NCI-H2081 treated with DMSO at 0.1 percent for 48 hours (cell line): ENCODE results near the gene PITPNB.

Experiments used
- DNase-seq: peaks from one replicate; lab custom pipeline; 2025; lab: John Stamatoyannopoulos, UW

PITPNB gene

DNA sequence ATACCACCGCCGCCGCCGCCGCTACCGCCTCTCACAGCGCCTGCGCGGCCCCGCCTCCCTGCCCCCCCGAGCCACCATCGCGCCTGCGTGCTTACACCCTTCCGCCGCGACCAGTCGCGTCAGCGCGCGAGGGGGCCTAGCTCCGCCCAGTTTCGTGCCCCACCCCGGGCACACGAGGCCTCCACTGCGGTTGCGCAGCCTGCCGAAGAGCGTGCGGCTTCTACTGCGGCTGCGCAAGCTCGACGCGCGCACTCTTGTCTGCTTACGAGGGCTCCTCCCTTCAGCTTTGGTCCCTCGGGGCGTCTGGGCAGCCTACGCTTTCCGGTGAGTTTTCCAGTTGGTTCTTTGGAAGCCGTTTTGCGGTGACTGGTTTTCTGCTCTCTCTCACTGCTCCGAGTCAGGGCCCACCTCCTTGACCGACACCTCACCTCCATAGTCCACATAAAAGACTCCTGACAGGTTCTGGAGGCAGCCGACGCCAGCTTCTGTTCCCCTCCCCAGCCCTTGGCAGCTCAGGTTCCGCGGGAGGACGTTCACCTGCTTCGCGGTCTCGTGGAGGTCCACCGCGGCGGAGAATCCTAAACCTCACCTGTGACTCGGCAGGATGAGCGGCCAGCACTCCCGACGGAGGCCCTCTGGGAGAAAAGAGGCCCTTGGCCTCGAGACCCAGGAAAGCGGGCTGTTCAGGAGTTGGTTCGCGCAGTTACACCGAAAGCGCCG lies at the start of gene PITPNB:
Gene PITPNB (minus strand): TSS at position 35 of the 720 bp plus-strand sequence. CDS start 65 bp downstream, outside the sequence.
- peak; percentile 87 for DNase-seq

DNA sequence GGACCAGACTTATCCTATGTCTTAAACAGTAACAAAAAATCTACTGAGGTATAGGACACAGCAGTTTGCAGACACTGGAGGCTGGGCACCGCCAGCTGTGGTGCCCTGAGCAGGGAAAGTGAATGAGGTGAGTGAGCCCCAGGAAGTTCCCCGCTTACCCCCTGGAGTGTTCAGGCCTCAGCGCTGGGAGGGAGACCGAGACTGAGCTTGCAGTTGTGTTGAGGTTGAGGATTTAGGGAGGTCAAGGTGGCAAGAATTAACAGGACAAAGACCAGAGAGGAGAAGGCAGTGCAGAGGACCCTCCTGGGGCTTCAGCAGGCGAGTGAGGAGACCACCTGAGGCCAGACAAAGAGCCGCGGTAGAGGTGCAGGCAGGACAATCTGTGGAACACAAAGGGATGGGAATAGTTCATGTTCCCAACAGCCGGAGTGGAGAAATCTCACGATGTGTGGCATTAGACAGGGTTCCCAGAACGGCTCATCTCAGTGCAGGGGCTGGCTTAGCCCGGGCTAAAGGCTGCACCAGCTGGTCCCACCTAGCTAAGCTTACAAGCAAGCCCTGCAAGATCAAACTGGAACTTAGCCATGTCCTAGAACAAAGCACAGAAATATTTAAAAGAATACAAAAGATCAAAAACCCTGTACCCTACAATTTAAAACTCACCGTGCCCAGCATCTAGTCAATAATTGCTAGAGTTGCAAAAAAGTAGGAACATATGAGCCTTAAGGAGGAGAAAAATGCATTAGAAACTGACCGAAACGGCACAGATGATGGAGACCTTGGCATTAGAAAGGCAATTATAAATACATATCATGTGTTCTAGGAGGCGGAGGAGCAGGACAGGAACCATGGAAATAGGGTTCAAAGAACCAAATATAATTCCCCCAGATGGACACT lies 47.4 kb upstream of the PITPNB start:
- DNase-seq = no peak

DNA sequence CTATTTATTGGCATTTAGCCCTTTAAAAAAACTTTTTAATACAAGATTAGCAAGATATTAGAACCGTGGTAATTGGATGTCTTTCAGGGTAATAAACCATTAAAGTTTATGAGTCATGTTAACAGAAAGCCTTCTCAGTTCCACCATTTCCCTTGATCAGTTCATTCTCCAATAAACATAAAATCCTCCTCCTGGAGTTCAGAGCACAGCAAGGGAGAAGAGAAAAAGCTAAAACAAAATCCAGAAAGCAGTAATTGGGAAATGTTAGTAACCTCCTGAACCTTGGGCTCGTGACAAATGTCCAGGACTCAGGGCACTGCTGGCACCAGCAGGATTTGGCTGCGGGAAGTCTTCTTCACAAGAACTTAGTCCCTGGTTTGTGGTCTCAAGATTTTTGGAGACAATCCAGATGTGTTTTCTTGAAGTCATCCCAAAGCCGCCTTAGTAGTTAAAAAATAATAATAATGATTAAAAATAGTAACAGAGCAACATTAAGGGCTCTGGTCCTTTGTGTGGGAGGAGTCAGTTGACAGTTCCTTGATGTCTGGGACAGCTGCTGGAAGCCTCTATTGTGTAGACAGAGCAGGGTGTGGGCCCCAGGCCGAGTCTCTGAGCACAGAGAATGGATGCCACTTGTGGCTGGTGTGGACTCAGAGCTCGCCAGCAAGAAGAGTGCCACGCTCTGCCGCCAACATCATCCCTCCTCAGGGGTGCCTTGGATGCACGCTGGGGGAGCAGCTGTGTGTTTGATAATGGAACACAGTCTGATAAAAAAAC lies 43.4 kb upstream of the PITPNB start:
- DNase-seq = no peak

DNA sequence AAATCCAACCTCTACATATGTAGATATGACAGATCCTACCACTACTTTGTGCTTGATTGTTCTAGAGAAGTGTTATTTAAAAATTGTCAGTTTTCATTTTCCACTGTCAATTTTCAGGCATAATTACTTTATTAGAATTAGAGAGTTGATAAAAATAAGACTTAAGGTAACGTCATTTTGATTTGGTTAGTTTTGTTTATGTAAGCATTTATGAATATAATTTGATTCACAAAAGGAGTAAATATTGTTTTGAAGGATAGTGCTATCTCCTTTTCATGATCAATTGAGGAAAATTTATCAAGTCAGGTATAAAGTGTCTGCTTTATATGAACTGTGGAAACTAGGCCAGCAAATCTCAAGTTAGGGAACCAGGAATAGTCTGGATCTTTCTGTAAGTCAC lies 42.6 kb upstream of the PITPNB start:
- DNase-seq = no peak

DNA sequence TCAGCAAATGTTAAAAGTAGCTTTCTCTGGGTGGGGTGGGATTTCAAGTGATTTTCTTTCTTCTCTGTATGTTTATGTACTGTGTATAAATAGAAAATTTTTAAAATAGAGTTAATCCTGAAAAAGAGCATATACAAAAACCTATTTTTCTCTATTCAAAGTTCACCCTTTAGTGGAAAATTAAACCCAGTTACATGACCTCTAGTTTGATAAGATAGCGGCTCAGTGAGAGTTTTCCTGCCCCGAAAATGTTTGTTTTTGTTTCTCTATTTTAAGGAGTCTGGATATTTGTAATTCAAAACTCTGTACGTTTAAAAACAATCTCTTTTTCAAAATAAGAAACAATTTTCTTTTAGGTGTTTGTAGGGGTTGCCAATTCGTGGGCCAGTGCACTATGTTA lies 42.1 kb upstream of the PITPNB start:
- DNase-seq = no peak

DNA sequence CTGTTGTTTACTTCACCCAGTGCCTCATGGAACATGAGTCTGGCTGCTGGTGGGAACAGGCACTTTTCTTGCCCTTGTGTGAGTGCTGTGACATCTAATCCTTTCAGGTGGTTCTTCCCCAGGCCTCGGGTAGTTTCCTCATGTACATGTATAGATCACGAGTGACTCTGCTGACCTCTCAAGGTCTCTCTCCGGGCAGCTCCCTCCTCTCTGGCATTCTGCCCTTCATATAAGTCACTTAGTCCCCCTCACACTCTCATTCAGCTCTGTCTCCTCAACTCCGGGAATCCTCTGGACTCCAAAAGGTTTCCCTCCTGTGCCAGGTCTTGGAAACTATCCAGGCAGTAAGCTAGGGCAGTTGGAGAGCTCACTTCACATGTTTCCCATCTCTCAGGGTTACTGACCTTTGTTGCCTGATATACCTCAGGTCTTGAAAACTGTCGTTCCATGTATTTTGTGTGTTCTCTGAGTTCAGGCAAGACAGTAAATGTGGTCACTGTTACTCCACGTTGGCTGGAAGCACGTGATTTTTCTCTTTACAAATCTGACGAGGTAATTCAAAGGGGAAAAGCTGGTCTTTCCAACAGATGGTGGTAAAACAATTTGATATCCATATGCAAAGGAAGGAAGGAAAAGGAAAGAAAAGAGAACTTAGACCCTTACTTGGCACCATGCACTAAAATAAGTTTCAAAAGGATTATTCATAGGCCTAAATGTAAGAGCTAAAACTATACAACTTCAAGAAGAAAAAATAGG lies 40.5 kb upstream of the PITPNB start:
- no peak for DNase-seq

DNA sequence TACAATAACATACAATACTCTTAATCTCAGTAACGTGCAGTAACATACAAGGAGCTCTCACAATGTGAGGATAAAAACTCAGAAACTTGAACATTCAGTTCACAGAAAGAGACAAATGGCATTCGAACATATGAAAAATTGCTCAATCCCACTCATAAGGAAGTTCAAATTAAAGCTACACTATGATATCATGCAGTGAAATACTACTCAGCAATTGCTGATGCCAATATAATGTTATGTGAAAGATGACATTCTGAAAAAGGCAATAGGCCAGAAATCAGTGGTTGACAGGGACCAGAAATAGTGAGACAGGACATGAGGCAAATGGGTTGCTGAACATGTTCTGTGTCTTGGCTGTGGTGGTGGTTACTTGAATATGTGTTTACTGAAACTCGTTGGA lies 33.7 kb upstream of the PITPNB start:
- no peak for DNase-seq

DNA sequence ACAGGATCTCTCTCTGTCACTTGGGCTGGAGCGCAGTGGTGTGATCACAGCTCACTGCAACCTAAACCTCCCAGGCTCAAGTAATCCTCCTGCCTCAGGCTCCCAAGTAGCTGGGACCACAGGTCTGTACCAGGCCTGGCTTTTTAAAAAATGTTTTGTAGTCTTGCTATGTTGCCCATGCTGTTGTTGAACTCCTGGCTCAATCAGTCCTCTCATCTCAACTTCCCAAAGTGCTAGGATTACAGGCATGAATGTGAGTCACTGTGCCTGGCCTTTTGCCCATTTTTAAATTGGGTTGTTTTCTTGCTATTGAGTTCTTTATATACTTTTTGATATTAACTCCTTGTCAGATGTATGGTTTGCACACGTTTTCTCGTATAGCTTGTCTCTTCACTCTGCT lies 33.0 kb upstream of the PITPNB start:
- no peak for DNase-seq

DNA sequence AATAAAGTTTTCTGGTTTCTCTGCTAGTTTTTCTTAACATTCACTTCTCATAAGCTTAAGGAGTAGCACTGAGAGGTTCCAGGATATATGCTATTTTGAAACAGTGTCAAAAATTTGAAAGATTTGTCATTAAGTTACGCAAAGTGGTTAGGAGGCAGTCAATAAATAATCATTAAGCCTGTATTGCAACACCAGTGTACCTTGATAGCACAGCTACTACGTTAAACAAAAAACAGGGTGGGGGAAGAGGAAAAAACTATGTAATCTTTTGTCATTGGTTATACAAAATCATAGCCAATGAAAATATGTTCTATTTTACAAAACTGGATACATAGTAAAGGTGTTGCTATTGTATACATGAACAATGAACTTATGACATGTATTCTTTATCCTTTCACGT lies 30.4 kb upstream of the PITPNB start:
- no peak for DNase-seq

DNA sequence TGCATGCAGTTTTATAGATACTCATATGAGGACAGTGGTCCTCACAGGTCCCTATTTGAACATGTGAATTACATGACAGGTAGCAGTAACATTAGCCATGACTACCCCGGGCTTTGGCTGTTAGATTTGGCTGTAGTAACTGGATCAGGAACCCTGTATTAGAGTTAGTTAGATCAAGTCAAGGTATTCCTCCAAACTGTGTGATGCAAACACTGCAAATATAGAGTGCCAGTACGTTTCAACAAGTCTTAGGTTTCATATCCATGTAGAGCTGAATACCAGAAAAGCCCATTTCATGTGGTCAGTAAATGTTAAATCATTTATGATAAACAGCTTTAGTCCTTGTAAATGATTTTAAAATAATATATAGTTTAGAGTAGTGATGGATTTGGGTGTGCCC lies 29.5 kb upstream of the PITPNB start:
- DNase-seq = no peak

DNA sequence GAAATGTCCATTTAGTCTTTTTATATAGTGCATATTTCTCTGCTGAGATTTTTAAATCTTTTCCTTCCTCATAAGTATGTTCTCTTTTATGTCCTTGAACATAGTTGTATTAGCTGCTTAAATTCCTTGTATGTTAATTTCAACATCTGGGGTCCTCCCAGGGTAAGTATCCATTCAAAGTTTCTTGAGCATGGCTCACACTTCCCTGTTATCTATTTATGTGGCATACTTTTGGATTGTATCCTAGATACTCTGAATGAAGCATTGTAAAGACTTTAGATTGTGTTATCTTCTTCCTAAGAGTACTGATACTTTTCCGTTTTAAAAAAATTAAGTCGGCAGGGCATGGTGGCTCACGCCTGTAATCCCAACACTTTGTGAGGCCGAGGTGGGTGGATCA lies 28.4 kb upstream of the PITPNB start:
- DNase-seq = no peak

DNA sequence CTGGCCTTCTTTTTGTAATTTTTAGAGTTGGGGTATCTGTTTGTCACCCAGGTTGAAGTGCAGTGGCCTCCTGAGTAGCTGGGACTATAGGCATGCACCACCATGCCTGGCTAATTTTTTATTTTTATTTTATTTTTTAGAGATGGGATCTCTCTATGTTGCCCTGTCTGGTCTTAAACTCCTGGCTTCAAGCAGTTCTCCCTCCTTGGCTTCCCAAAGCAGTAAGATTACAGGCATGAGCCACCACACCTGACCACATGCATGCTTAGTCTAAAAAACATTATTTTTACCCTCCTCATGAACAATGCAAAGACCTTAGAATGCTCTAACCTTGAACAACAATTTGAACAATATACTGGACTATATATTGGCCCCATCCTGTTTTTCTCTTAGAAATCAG lies 22.1 kb upstream of the PITPNB start:
- DNase-seq = no peak

DNA sequence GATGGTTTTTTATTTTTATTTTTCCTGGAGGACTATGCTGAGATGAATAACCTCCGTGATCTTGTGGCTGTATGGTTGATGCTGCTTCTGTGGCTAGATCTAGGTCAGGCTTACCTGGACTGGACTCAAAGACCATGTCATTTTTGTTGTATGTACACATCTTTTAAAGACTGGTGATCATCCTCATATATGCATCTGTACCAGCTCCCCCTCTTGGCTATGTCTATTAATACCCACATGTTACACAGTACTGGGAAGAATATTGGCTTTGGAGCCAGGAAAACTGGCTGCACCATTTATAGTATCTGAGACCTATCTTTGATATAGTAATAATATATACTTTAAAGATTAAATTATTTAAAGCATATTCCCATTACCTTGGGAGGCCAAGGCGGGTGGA lies 18.4 kb upstream of the PITPNB start:
- DNase-seq = no peak

DNA sequence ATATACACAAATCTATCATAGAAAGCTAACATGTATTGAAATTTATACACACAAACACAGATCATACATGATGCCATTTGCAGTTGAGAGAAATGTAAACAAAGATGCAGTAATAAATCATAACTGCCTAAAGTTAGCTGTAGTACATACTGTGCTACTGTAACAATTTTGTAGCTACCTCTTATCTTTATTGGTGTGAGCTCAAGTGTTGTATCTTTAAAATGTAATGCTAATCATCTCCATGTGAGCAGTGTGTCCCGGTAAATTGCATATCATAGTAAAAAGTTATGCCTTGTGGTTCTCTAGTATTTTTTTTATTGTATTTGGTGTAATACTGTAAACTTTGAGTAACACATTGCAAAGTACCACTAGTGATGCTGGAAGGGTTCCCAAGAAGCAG lies 16.8 kb upstream of the PITPNB start:
- no peak for DNase-seq

DNA sequence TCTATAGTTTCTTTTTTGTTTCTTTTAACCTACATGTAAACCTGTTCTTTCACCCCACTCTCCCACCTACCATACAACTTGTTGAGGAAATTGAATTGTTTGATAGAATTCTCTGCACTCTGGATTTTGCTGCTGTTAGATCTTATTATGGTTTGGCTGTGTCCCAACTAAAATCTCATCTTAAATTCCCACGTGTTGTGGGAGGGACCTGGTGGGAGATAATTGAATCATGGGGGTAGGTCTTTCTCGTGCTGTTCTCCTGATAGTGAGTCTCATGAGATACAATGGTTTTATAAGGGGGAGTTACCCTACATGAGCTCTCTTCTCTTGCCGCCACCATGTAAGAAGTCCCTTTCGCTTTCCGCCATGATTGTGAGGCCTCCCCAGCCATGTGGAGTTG lies 15.0 kb upstream of the PITPNB start:
- DNase-seq = no peak

DNA sequence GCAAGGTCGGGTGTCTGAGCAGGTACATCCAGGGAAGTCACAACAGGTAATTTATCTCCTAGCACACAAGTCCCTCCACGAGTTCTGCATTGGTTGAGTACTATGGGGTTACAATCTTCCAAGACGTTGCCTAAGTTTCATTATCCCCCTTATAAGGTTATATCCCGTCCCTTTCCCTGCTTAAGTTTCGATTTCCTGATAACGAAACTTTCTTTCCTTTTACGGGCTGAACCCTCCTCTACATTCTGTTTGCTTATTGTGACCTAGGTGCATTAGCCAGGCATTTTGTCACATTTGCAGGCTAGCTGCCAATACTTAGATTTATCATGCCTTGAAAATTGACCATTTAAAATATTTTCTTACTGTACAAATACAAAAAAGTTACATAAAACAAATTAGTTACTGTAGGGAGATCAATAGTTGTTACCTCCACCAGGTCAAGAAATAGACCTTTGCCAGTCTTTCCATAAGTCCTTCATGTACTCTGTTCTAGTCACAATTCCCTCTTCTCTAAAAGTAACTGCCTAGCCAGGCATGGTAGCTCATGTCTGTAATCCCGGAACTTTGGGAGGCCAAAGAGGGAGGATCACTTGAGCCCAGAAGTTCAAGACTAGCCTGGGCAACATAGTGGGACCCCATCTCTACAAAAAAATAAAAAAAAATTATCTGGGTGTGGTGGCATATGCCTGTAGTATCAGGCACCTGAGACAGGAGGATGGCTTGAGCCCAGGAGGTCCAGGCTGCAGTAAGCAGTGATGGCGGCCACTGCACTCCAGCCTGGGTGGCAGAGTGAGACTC lies 14.3 kb upstream of the PITPNB start:
- DNase-seq = no peak

DNA sequence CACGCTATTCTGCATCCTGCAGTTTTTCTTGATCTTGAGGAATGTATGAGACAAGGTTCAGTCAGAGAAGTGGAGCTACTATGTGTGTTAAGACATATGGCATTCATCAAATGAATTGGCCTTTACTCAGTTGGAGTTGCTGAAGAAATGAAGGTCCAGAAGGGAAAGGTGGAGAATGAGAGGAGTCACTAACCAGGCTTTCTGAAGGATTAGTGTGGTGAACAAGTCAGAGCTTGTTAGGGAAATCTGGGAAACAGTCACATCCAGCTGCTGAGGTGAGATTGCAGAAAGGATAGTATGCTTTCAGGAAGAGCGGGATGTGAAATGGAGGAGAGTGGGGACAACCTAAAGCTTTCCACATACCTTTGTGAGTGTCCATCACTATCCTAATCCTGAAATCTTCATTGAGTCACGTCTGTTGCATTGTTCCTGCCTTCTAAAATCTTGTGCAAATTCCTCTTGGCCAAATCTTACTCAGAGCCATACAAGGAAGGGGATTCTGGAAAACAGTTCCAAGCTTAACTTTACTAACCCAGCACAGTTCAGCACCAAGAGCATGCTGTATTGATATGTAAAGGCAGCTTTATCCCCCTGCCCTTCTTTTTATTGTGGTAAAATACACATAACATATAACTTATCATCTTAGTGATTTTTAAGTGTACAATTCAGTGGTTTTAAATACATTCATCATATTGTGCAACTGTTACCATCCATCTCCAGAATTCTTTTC lies 11.4 kb upstream of the PITPNB start:
- DNase-seq = no peak

DNA sequence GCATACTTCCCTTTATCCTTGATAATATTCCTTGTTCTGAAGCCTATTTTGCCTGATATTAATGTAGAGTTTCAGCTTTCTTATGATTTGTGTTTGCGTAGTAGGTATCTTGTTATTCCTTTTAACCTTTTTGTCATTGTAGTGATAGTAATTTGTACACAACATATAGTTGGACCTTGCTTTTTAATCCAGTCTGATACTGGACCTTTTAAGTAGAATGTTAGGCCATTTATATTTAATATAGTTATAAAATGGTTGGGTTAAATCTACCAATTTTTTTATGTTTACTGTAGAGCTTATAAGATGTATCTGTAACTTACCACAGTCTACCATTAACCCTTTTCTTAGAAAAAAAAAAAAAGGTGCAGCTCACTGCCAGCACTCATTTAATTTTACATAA lies 8.6 kb upstream of the PITPNB start:
- no peak for DNase-seq

DNA sequence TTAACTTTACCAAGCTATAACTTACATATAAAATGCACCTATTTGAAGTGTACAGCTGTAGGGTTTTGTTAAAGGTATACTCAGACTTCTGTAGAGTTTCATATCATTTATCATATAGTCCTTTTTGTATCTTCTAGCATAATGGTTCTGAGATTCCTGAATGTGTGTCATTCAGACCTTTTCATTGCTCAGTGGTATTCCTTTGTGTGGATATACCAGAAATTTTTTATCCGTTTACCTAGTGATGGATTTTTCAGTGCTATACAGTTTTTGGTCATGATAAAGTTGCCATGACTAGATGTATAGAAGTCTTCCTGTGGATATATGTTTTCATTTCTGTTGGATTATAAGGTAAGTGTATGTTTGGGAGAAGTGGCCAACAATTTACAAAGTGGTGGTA lies 6.3 kb upstream of the PITPNB start:
- no peak for DNase-seq
